ENCODE data around the gene HCFC1R1.

The HCFC1R1 gene

GRCh38 chr16:2974319-2975056 lies 49.3 kb downstream of the HCFC1R1 start:
- Histone ChIP-seq H3K9ac (ENCODE audit: low read length) (no peak overlapping the region), H2AFZ (ENCODE audit: low read length) (no peak overlapping the region), H3K36me3 (ENCODE audit: insufficient read depth, low read length) (peaks cover 78% of the 10 kb centered on the region)

GRCh38 chr16:2973605-2974318 lies 50.0 kb downstream of the HCFC1R1 start:
- peak overlapping the region; percentile 18; the same call in 1 of the 2 replicates for H3K4me2 ChIP-seq (ENCODE audit: low read length)
- no peaks in the 10 kb centered on the region for H4K20me1 ChIP-seq (ENCODE audit: insufficient read depth, low read length)
- no peaks in the 10 kb centered on the region for H3F3A ChIP-seq (ENCODE audit: insufficient read depth, low read length)
- H3K4me3 ChIP-seq (ENCODE audit: low read depth, low read length, poor library complexity, severe bottlenecking): no peak overlapping the region
- no peaks in the 10 kb centered on the region; the same call in 1 of the 2 replicates for H3K79me2 ChIP-seq (ENCODE audit: insufficient read depth, low read length)
- no peak overlapping the region for H2AFZ ChIP-seq (ENCODE audit: low read length)
- H3K27me3 ChIP-seq (ENCODE audit: insufficient read depth, low read length): no peaks in the 10 kb centered on the region
- TF ChIP-seq EZH2 (IDR thresholded peaks at IDR 0.05; ENCODE audit: borderline replicate concordance, low read length) (no peak), CTCF (IDR thresholded peaks at IDR 0.05; ENCODE audit: low read length) (no peak)
- no peak overlapping the region for H3K9ac ChIP-seq (ENCODE audit: low read length)
- peak overlapping the region; percentile 30 for H3K27ac ChIP-seq (ENCODE audit: low read depth, low read length, poor library complexity, severe bottlenecking)
- no peaks in the 10 kb centered on the region for H3K9me3 ChIP-seq (ENCODE audit: low read length)
- peaks cover 60% of the 10 kb centered on the region for H3K4me1 ChIP-seq (ENCODE audit: insufficient read depth, low read length, severe bottlenecking)
- peaks cover 78% of the 10 kb centered on the region for H3K36me3 ChIP-seq (ENCODE audit: insufficient read depth, low read length)
- H3K9me2 ChIP-seq (ENCODE audit: low read depth, low read length): no peaks in the 10 kb centered on the region

More at GRCh38 chr16:2974319-2975056, 49.3 kb downstream of the HCFC1R1 start:
- Histone ChIP-seq H3K79me2 (ENCODE audit: insufficient read depth, low read length) (peaks cover under 1% of the 10 kb centered on the region; the same call in 1 of the 2 replicates), H3K9me3 (ENCODE audit: low read length) (no peaks in the 10 kb centered on the region), H3K9me2 (ENCODE audit: low read depth, low read length) (no peaks in the 10 kb centered on the region), H3K27me3 (ENCODE audit: insufficient read depth, low read length) (no peaks in the 10 kb centered on the region), H3K4me1 (ENCODE audit: insufficient read depth, low read length, severe bottlenecking) (peaks cover 65% of the 10 kb centered on the region), H4K20me1 (ENCODE audit: insufficient read depth, low read length) (no peaks in the 10 kb centered on the region), H3K4me3 (ENCODE audit: low read depth, low read length, poor library complexity, severe bottlenecking) (no peak overlapping the region), H3K4me2 (ENCODE audit: low read length) (peak overlapping the region; percentile 18; the same call in 1 of the 2 replicates), H3K27ac (ENCODE audit: low read depth, low read length, poor library complexity, severe bottlenecking) (no peak overlapping the region), H3F3A (ENCODE audit: insufficient read depth, low read length) (no peaks in the 10 kb centered on the region)
- no peak for TF ChIP-seq EZH2 (IDR thresholded peaks at IDR 0.05; ENCODE audit: borderline replicate concordance, low read length)
- no peak for TF ChIP-seq CTCF (IDR thresholded peaks at IDR 0.05; ENCODE audit: low read length)

- H4K20me1 ChIP-seq (ENCODE audit: insufficient read depth, low read length): no peaks in the 10 kb centered on the region
- H3K79me2 ChIP-seq (ENCODE audit: insufficient read depth, low read length): no peaks in the 10 kb centered on the region; the same call in 1 of the 2 replicates
- H3F3A ChIP-seq (ENCODE audit: insufficient read depth, low read length): no peaks in the 10 kb centered on the region
- no peaks in the 10 kb centered on the region for H3K9me3 ChIP-seq (ENCODE audit: low read length)
- H3K9me2 ChIP-seq (ENCODE audit: low read depth, low read length): no peaks in the 10 kb centered on the region
- no peak overlapping the region for H3K9ac ChIP-seq (ENCODE audit: low read length)
- TF ChIP-seq EZH2 (IDR thresholded peaks at IDR 0.05; ENCODE audit: borderline replicate concordance, low read length): no peak
- TF ChIP-seq CTCF (IDR thresholded peaks at IDR 0.05; ENCODE audit: low read length): no peak
- H3K4me2 ChIP-seq (ENCODE audit: low read length): no peak overlapping the region
- H3K27ac ChIP-seq (ENCODE audit: low read depth, low read length, poor library complexity, severe bottlenecking): peak overlapping the region; percentile 30
- H2AFZ ChIP-seq (ENCODE audit: low read length): no peak overlapping the region
- peaks cover 60% of the 10 kb centered on the region for H3K4me1 ChIP-seq (ENCODE audit: insufficient read depth, low read length, severe bottlenecking)
- no peaks in the 10 kb centered on the region for H3K27me3 ChIP-seq (ENCODE audit: insufficient read depth, low read length)
- H3K4me3 ChIP-seq (ENCODE audit: low read depth, low read length, poor library complexity, severe bottlenecking): no peak overlapping the region
- H3K36me3 ChIP-seq (ENCODE audit: insufficient read depth, low read length): peaks cover 75% of the 10 kb centered on the region
These were observed 50.6 kb downstream of the HCFC1R1 start for GRCh38 chr16:2973093-2973492.

All from OCI-LY1 (cell line).